AG09319 (cell line): ENCODE measurements around the gene IFITM5.
"Not testable (repeated sequence)": the region's sequence is repeated elsewhere in the genome, so short reads cannot be mapped to it uniquely, and the experiment has no call there.

Experiments used
- DNase-seq: peaks from one replicate; pipeline ENCODE4 v3.0.0-alpha.2; 2010; ENCODE audit warnings: low read depth; ENCODE audit errors: extremely low read depth
- CTCF ChIP-seq: IDR thresholded peaks from 2 replicates; pipeline ENCODE4 v1.5.1; 2011; ENCODE audit warnings: low read depth, mild to moderate bottlenecking, inconsistent platforms, low read length, moderate library complexity

The IFITM5 gene

GRCh38 chr11:316891-317301 is 17.6 kb upstream of the IFITM5 start:
- TF ChIP-seq CTCF = no peak

DNA sequence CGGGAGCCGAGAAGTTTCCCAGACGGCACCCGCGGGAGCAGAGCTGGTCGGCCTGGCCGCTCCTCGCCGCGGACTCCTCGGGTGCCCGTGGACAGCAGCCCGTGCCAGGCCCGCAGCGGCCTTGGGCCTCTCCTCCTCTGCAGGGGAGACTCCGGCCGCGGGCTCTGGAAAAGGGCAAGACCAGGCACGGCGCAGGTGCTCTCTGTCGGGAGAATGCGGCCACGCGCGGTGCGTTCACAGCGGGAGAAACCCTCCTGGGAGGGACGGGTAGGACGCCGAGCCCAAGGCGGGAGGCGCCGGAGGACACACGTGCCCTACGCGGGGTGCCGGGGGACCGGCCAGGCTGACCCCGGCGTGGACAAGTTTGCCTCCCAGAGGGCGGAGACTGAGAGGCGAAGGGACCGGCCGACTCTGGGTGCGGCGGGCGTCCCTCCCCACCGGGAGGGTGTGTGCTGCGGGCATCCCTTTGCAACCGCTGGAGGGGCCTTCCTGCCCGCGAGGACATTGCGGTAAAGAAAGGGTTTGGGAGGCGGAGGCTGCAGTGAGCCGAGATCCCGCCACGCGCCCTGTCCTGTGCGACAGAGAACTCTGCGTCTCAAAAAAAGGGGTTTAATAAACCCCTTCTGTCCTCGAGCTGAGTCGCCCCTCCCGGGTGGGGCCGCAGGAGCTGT is 16.8 kb upstream of the IFITM5 start:
- DNase-seq = no peak
- TF ChIP-seq CTCF = no peak

More at GRCh38 chr11:316891-317301, 17.6 kb upstream of the IFITM5 start:
- no peak for DNase-seq

DNA sequence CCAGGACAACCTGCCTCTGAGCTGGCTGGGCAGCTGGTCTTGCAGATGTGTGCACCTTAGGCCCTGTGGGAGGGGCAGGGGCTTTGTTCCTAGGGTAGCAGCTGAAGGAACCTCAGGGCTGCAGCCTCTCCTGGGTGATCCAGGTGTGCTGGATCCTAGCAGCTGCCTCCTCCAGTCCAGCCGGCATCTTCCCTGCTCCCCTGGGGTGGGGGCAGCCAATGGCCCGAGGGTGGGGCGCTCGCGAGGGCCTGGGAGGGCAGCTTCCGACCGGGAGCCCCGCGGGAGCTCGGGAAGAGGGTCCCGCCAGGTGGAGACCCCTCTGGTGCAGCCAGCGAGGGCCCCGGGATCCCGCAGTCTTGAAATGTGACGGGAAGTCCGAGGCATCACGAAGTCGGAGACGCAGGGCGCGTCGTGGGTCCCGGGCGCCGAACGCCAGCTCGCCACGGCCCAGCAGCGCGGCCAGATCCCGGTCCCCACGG is 16.2 kb upstream of the IFITM5 start:
- TF ChIP-seq CTCF = no peak
- no peak for DNase-seq

- no peak for TF ChIP-seq CTCF
- no peak for DNase-seq
Observed at GRCh38 chr11:315051-315481, 15.7 kb upstream of the IFITM5 start.

DNA sequence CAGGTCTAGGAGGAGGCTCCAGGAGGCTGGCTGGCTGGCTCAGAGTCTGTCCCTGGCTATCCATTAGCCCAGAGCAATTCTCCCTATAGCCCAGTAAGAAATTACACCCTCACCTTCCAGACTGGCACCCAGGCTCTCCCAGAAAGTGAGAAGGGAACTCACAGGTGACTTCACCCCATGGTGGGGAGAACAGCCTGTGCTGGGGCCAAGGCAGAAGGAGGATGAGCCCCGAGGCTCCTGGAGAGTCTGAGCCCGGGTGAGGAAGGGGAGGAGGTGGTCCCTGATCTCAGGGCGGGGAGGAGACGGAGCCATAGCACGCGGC is 15.2 kb upstream of the IFITM5 start:
- DNase-seq = not testable (repeated sequence)

GRCh38 chr11:313787-314553 is 14.6 kb upstream of the IFITM5 start, which contains the start of gene IFITM1:
Gene IFITM1, plus strand, starts transcription at chr11:314040. Its CDS starts 131 bp downstream, at chr11:314171.
- no peak for TF ChIP-seq CTCF
- DNase-seq = peak; percentile 75

- no peak for TF ChIP-seq CTCF
- DNase-seq = no peak
Observed at GRCh38 chr11:313304-313786, 14.0 kb upstream of the IFITM5 start.
